A673 (cell line): ENCODE data around the gene ODC1.

Experiments used
- EZH2 ChIP-seq: fragments of 200-600 bp; sonication (generic); IDR thresholded peaks from 2 replicates; pipeline ENCODE4 v1.6.1; 2017; ENCODE audit warnings: borderline replicate concordance, low read depth, mild to moderate bottlenecking, mixed read lengths, antibody characterized with exemption, low read length; ENCODE audit not compliant: poor library complexity, severe bottlenecking
- TF ChIP-seq, protein P1 (sequence below): fragments of 300-800, 200-600 bp; sonication (generic); conservative IDR thresholded peaks from 2 replicates; pipeline ENCODE4 v1.5.1; 2017; ENCODE audit warnings: low read depth, mild to moderate bottlenecking, antibody characterized with exemption, low read length, moderate library complexity, mixed read lengths

DNA sequence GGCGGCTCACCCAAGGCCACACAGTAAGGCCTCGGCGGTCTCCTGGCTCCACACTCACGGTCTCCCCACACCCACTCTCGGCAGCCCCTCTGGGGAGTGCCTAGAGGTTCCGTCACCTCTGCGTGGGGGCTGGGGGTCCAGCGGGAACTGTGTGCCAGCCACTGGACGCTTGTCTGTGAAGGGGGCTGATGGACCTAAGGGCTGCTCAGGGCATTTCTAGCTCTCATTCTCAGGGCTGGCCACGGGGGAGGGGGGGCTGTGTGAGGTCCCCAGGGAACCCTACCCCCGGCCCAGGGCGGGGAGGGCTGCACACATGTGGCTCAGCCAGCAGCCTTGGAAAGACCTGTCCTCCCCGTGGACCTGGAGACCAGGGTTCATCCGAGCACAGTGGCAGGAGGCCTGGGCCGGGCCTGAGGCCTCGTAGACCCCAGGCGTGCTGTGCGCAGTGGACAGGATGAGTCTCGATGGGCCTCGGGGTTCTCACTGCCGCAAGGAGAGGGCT is 27.1 kb upstream of the ODC1 start:
- TF ChIP-seq, protein P1, sequence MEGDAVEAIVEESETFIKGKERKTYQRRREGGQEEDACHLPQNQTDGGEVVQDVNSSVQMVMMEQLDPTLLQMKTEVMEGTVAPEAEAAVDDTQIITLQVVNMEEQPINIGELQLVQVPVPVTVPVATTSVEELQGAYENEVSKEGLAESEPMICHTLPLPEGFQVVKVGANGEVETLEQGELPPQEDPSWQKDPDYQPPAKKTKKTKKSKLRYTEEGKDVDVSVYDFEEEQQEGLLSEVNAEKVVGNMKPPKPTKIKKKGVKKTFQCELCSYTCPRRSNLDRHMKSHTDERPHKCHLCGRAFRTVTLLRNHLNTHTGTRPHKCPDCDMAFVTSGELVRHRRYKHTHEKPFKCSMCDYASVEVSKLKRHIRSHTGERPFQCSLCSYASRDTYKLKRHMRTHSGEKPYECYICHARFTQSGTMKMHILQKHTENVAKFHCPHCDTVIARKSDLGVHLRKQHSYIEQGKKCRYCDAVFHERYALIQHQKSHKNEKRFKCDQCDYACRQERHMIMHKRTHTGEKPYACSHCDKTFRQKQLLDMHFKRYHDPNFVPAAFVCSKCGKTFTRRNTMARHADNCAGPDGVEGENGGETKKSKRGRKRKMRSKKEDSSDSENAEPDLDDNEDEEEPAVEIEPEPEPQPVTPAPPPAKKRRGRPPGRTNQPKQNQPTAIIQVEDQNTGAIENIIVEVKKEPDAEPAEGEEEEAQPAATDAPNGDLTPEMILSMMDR = no peak
- no peak for TF ChIP-seq EZH2
